ENCODE measurements around the gene OLA1.

The OLA1 gene
- long read RNA-seq, full-length matches to known transcripts = 2,196 of 2,336 reads
- long read RNA-seq, partial matches to known transcripts = 56 of 2,336 reads
- long read RNA-seq, other reads (novel, unspliced or antisense) = 84 of 2,336 reads

DNA sequence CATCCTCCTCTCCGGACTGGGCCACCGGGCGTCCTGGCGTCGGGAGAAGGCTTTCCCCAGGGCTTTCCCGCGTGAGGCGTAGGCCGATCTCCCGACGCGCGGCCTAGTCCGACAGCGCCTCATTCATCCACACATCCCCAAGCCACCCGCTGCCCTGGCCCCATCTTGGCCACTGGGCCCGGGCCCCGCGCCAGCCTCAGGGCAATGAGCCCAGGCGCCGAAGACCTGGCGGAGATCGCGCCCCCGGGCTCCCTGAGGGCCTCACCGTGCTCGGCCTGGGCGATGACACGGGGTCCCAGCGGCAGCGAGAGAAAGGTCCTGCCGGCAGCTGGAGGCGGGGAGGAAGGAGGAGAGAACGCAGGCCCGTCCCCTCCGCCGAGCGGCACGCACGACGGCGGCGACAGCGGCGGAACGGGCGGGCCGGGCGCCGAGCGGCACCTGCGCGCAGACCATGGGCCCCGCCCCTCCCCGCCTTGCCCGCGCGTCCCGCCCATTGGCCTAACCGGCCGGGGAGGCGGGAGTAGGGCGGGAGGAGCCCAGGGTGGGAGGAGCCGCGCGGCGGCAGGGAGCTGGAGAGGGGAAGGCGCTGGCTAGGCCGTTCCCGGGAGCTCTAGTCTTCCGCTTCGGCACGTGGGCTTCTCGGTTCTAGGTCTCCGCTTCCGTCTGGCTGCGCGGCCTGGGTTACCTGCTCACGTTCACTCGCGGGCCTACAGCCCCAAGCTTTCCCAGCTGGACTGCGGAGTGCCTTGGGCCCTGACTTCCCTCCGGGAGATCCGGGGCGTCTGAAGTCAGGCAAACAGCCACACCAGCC, at the start of gene OLA1:
OLA1 (minus strand) TSS at position 346 of the 811 bp plus-strand sequence. CDS start 1,717 bp downstream, outside the sequence.
- Histone ChIP-seq H3K27ac (replicated peaks) (peak within 1 kb of the TSS; percentile 90), H3K4me3 (replicated peaks; ENCODE audit: insufficient read depth, low read length) (peak within 1 kb of the TSS; percentile 94), H3K27me3 (ENCODE audit: insufficient read depth, poor library complexity, severe bottlenecking) (no peaks in the 10 kb centered on the region)
- TF ChIP-seq, protein P1, sequence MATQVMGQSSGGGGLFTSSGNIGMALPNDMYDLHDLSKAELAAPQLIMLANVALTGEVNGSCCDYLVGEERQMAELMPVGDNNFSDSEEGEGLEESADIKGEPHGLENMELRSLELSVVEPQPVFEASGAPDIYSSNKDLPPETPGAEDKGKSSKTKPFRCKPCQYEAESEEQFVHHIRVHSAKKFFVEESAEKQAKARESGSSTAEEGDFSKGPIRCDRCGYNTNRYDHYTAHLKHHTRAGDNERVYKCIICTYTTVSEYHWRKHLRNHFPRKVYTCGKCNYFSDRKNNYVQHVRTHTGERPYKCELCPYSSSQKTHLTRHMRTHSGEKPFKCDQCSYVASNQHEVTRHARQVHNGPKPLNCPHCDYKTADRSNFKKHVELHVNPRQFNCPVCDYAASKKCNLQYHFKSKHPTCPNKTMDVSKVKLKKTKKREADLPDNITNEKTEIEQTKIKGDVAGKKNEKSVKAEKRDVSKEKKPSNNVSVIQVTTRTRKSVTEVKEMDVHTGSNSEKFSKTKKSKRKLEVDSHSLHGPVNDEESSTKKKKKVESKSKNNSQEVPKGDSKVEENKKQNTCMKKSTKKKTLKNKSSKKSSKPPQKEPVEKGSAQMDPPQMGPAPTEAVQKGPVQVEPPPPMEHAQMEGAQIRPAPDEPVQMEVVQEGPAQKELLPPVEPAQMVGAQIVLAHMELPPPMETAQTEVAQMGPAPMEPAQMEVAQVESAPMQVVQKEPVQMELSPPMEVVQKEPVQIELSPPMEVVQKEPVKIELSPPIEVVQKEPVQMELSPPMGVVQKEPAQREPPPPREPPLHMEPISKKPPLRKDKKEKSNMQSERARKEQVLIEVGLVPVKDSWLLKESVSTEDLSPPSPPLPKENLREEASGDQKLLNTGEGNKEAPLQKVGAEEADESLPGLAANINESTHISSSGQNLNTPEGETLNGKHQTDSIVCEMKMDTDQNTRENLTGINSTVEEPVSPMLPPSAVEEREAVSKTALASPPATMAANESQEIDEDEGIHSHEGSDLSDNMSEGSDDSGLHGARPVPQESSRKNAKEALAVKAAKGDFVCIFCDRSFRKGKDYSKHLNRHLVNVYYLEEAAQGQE (IDR thresholded peaks at IDR 0.05; ENCODE audit: insufficient replicate concordance, low read depth) = peak; percentile 59
- TF ChIP-seq POLR2AphosphoS5 (IDR thresholded peaks at IDR 0.05; ENCODE audit: low read depth) = peak; percentile 86
- TF ChIP-seq, protein P2, sequence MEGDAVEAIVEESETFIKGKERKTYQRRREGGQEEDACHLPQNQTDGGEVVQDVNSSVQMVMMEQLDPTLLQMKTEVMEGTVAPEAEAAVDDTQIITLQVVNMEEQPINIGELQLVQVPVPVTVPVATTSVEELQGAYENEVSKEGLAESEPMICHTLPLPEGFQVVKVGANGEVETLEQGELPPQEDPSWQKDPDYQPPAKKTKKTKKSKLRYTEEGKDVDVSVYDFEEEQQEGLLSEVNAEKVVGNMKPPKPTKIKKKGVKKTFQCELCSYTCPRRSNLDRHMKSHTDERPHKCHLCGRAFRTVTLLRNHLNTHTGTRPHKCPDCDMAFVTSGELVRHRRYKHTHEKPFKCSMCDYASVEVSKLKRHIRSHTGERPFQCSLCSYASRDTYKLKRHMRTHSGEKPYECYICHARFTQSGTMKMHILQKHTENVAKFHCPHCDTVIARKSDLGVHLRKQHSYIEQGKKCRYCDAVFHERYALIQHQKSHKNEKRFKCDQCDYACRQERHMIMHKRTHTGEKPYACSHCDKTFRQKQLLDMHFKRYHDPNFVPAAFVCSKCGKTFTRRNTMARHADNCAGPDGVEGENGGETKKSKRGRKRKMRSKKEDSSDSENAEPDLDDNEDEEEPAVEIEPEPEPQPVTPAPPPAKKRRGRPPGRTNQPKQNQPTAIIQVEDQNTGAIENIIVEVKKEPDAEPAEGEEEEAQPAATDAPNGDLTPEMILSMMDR (IDR thresholded peaks at IDR 0.05; ENCODE audit: insufficient read depth, low read length) = no peak
- TF ChIP-seq GABPA (IDR thresholded peaks at IDR 0.05; ENCODE audit: low read depth) = 0 out of 2 replicates have a peak, but pooled peaks have one; percentile 39
- TF ChIP-seq SPI1 (IDR thresholded peaks at IDR 0.05; ENCODE audit: borderline replicate concordance, low read depth) = peak; percentile 29; the same call in 1 of the 2 replicates
- peak; percentile 85 to 94 for DNase-seq (ENCODE audit: low read depth in 1 of 2, low spot score in 1 of 2)

DNA sequence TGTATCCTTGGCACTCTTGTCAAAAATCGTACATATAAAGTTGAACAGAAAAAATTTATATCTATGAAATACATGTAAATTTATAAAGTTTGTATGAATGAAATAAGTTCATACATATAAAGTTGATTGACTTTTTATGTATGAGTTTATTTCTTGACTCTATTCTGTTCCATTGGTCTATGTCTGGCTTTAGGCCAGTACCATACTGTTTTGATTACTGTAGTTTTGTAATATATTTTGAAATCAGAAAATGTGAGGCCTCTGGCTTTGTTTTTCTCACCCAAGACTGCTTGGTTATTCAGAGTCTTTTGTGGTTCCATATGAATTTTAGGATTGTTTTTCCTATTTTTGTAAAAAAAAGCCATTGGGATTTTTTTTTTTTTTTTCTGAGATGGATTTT, 44.6 kb upstream of the OLA1 start:
- TF ChIP-seq SPI1 (IDR thresholded peaks at IDR 0.05; ENCODE audit: borderline replicate concordance, low read depth) (no peak), GABPA (IDR thresholded peaks at IDR 0.05; ENCODE audit: low read depth) (no peak), POLR2AphosphoS5 (IDR thresholded peaks at IDR 0.05; ENCODE audit: low read depth) (no peak)
- TF ChIP-seq, protein P1 (IDR thresholded peaks at IDR 0.05; ENCODE audit: insufficient replicate concordance, low read depth) = no peak
- TF ChIP-seq, protein P2 (IDR thresholded peaks at IDR 0.05; ENCODE audit: insufficient read depth, low read length) = no peak
- Histone ChIP-seq H3K27me3 (ENCODE audit: insufficient read depth, poor library complexity, severe bottlenecking) (no peaks in the 10 kb centered on the region), H3K27ac (replicated peaks) (no peak overlapping the region), H3K4me3 (replicated peaks; ENCODE audit: insufficient read depth, low read length) (no peak overlapping the region)
- no peak for DNase-seq (ENCODE audit: low read depth in 1 of 2, low spot score in 1 of 2)

DNA sequence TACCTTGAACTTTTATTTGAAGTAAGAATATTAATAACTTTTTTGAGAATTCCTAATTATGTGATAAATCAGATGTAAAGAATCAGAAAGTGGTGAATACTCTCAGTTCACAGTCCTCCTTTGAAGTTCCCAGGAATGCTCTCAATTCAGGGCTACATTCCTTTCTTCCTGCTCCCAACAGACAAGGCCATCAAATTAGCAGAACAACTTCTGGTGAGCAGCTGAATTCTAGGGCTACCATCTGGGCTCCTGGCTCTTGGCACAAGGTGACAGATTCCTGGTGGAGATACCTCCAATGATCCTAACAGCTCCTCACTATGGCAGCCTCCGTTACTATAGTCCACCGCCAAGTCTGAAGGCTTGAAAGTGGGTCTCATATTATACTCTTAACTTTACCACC, 37.8 kb upstream of the OLA1 start:
- DNase-seq (ENCODE audit: low read depth in 1 of 2, low spot score in 1 of 2) = no peak
- H3K27ac ChIP-seq (replicated peaks) = no peak overlapping the region
- no peaks in the 10 kb centered on the region for H3K27me3 ChIP-seq (ENCODE audit: insufficient read depth, poor library complexity, severe bottlenecking)
- TF ChIP-seq GABPA (IDR thresholded peaks at IDR 0.05; ENCODE audit: low read depth) = no peak
- no peak for TF ChIP-seq POLR2AphosphoS5 (IDR thresholded peaks at IDR 0.05; ENCODE audit: low read depth)
- TF ChIP-seq, protein P1 (IDR thresholded peaks at IDR 0.05; ENCODE audit: insufficient replicate concordance, low read depth) = no peak
- TF ChIP-seq SPI1 (IDR thresholded peaks at IDR 0.05; ENCODE audit: borderline replicate concordance, low read depth) = no peak
- TF ChIP-seq, protein P2 (IDR thresholded peaks at IDR 0.05; ENCODE audit: insufficient read depth, low read length) = no peak
- no peak overlapping the region for H3K4me3 ChIP-seq (replicated peaks; ENCODE audit: insufficient read depth, low read length)
